Measurements from ENCODE around the gene ATP8A1.
A peak's percentile ranks its signal among the peaks of the same experiment; 100 is the strongest.
"Not testable (repeated sequence)": the region's sequence is repeated elsewhere in the genome, so short reads cannot be mapped to it uniquely, and the experiment has no call there.

ATP8A1 gene

DNA sequence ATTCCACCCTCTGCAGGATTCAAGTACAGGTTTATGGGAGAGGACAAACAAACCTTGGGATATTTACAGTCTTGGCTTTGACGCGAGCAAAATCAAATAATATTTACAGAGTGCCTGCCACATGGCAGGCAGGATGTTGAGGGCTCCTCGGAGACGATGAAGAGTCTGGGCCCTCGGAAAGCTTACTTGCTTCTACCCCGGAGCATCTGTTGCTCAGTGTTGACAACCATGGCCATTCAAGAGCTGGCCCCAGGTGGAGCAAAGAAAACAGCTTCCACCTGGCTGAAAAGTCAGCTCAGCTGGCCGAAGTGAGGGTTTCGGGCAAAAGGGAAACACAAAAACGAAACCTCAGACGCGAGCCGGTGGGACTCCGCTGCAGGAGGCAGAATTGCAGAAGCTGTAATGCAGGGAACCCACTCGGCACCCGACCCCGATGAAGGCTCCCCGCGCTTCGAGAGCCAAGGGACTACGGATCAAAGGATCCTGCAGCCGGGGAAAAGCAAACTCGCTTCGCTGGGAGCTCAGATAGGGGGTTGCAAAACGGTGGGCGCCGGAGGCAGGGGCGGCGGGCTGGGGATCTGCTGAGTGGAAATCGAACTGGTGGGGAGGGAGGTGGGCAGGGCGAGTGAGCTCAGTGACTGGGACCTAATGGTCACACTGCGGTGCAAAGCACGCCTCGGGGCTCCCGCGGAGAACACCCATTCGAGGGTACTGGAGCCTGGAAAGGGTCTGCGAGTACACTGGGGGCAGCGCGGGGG, 805 bp downstream of the ATP8A1 start:
- peaks cover 3% of the 10 kb centered on the region for H3K9me3 Mint-ChIP-seq (ENCODE audit: low read depth)
- H3K27me3 Mint-ChIP-seq: no peaks in the 10 kb centered on the region
- H3K4me1 Mint-ChIP-seq (ENCODE audit: low read depth): peaks cover 67% of the 10 kb centered on the region
- H3K27ac Mint-ChIP-seq: peak overlapping the region; percentile 90
- peak overlapping the region; percentile 97 for H3K4me3 Mint-ChIP-seq
- H3K36me3 Mint-ChIP-seq: peaks cover 21% of the 10 kb centered on the region

DNA sequence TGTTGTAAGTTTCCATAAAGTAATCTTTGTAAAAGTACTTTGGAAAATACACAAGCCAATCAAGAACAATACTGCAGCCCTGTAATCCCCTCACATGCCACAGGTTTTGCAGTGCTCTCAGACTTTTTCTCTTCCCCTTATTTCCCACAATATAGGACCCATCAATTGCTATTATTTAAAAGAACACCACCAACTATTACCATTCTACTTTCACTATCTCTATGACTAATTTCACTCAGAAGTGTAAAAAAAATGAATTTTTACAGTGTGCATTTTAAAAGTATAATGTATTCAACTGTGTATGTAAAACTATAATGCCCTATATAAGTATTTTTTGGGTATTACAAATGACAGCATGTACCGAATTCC, 1.7 kb downstream of the ATP8A1 start:
- peaks cover 75% of the 10 kb centered on the region for H3K4me1 Mint-ChIP-seq (ENCODE audit: low read depth)
- H3K4me3 Mint-ChIP-seq: peak overlapping the region; percentile 97
- peaks cover 3% of the 10 kb centered on the region for H3K9me3 Mint-ChIP-seq (ENCODE audit: low read depth)
- peak overlapping the region; percentile 90 for H3K27ac Mint-ChIP-seq
- H3K36me3 Mint-ChIP-seq: peaks cover 25% of the 10 kb centered on the region
- no peaks in the 10 kb centered on the region for H3K27me3 Mint-ChIP-seq

DNA sequence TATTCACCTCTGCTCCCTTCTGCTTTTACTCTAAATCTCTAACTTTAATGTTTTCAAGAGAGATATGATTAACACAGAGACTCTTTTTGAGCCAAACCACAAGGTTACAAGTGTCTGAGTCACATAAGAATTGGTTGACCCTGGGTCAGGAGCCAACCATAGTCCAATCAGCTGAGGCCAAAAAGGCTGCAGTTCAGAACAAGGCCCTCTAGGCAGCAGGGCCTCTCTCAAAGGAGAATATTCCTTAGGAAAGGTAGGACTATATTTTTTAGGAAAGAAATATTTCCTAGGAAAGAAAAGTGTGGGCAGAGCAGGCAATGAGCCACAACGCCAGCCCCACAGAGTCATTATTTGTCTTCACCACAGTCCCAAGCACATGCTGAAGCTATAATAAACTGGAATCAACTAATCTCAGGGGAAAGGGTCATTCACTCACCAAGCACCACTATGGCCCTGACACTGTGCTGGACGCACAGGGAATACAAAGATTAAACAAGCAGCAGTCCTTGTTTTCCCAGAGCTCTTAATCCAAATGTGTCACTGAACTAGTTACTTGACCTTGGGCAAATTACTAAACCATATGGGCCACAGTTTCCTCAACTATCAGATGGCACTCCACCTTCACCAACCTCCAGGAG, 2.2 kb downstream of the ATP8A1 start:
- Mint-ChIP-seq H3K27ac (peak overlapping the region; percentile 90), H3K27me3 (no peaks in the 10 kb centered on the region), H3K36me3 (peaks cover 25% of the 10 kb centered on the region), H3K4me1 (ENCODE audit: low read depth) (peaks cover 79% of the 10 kb centered on the region), H3K9me3 (ENCODE audit: low read depth) (peaks cover 3% of the 10 kb centered on the region), H3K4me3 (peak overlapping the region; percentile 97)

DNA sequence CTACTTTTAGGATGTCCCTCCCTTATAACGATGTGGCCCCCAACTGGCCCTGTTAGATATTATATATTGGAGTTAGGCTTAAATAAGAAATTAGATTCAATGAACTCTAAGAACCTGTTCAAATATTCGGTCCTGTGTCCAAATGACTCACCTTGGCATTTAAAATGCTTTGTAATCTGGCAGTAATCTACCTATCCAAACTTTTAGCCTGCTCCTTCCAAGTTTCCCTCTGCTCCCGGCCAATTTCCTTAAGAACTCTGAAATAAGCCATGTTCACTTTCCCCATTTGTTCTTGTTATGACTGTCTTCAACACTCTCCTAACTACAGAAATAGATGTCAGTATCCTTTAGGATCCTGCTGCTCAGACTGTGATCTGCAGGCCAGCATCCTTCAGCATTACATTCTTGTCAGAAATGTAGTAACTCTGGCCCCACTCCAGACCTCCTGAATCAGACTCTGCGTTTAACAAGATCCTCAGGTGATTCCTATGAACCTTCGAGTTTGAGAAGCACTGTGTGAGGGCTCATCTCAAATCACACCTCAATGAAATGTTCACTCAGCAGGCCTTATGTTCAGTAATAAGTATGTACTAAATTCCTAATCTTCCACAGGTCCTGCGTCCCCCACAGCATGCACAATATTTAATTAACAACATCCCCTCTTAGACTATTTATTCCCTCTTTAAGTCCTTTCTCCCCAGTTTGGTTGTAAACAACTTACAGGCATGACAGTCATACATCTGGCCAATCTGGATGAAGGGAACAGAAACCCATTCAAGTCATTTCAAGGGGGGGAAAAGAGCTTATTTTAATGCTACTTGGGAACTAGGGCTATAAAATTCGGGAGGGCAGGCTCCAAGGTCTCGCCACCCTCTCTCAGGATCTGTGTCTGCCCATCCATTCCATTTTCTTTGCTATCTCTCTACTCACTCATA, 3.0 kb downstream of the ATP8A1 start:
- H3K27me3 Mint-ChIP-seq: no peaks in the 10 kb centered on the region
- peaks cover 3% of the 10 kb centered on the region for H3K9me3 Mint-ChIP-seq (ENCODE audit: low read depth)
- peaks cover 25% of the 10 kb centered on the region for H3K36me3 Mint-ChIP-seq
- H3K4me1 Mint-ChIP-seq (ENCODE audit: low read depth): peaks cover 83% of the 10 kb centered on the region
- H3K4me3 Mint-ChIP-seq: peak overlapping the region; percentile 97
- H3K27ac Mint-ChIP-seq: peak overlapping the region; percentile 90

DNA sequence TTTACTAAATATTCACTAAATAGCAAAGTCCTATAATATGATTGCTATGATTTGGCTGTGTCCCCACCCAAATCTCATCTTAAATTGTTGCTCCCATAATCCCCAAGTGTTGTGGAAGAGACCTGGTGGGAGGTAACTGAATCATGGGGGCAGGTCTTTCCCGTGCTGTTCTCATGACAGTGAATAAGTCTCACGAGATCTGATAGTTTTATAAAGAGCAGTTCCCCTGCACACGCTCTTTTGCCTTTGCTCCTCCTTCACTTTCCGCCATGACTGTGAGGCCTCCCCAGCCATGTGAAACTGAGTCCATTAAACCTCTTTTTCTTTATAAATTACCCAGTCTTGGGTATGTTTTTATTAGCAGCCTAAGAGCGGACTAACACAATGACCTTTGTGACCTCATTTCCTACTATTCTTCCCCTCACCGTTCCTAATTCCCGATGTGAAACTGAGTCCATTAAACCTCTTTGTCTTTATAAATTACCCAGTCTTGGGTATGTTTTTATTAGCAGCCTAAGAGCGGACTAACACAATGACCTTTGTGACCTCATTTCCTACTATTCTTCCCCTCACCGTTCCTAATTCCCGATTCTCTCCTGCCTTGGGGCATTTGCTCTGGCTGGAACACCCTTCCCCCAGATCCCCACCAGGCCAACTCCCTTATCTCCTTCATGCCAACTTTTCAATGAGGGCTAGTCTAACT, 4.2 kb downstream of the ATP8A1 start:
- H3K4me1 Mint-ChIP-seq (ENCODE audit: low read depth): peaks cover 80% of the 10 kb centered on the region
- H3K27ac Mint-ChIP-seq: peak overlapping the region; percentile 61
- H3K4me3 Mint-ChIP-seq: peak overlapping the region; percentile 97
- H3K9me3 Mint-ChIP-seq (ENCODE audit: low read depth); H3K27me3 Mint-ChIP-seq: not testable (repeated sequence)
- H3K36me3 Mint-ChIP-seq: peaks cover 25% of the 10 kb centered on the region

DNA sequence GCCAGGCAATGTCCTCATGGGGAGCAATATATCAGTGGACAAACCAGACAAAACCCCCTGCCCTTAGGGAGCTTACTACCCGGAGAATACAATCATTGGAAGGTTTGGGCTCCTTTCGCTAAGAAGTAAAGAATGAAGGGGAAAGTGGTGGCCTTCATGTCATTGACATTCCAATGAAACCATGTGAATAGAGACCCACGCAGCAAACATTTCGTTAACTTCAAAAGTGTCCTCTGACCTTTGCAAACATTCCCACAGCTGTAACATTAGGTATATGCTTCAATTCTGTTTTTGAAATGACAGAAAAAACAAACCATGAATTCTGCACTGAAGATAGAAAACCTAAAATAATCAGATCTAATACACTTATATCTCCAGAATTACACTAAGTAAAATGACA, 7.0 kb downstream of the ATP8A1 start:
- Mint-ChIP-seq H3K9me3 (ENCODE audit: low read depth) (peaks cover 3% of the 10 kb centered on the region), H3K36me3 (peaks cover 25% of the 10 kb centered on the region), H3K4me3 (no peak overlapping the region), H3K27ac (no peak overlapping the region), H3K27me3 (no peaks in the 10 kb centered on the region), H3K4me1 (ENCODE audit: low read depth) (peaks cover 90% of the 10 kb centered on the region)

DNA sequence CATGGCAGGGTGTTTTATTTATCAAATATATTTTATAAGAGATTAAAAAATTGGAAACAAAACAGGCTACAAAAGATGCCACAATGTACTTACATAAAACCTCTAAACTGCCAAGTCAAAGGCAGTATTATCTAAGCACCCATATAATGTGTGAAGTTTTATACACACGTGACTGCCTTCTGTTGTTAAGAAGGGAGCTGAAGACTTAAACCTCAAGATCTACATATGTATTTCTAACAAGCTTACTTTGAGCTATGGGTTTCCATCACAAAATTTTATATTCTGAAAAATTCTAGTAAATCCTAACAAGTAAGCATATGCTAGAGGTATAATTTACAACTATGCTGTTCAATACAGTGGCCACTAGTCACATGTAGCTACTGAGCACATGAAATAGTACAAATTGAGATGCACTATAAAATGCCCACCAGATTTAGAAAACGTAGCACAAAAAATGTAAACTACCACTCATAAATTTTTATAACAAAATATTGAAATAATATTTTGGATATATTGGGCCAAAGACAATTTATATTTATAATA, 9.8 kb downstream of the ATP8A1 start:
- peaks cover 10% of the 10 kb centered on the region for H3K36me3 Mint-ChIP-seq
- peaks cover 92% of the 10 kb centered on the region for H3K4me1 Mint-ChIP-seq (ENCODE audit: low read depth)
- no peak overlapping the region for H3K27ac Mint-ChIP-seq

DNA sequence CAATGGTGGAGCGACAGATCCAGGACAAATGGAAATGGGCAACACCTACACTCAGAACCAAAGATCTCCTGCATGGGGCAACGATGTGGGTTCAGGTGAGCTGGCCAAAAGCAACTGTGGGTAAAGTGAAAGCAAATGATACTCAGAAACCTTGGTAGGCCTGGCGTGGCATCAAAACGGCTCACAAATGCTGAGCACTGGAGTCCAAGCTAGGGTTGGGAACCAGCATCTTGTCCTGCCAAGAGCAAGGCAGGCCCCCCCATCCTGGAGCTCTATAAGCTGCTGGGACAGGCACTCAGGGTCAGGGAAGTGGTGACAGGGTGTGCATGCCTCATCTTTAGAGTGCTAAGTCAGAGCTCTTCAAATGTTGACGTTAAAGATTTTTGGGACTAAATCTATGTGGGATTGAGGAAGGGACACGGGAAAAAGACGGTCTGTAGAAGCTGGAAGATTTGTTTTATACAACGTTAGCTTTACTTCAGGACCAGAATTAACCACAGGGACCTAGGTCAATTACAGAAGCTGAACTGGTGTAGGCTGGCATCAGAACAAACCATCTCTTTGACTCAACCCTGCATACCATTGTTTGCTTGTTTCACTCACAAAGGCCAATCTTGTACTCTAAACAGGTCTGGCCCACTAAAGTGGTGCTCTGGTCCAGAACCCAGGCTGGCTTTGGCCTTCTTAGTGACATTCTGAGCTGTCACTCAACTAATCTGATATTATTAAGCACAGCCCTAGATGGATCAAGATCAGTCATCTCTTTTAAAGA, 10.7 kb downstream of the ATP8A1 start:
- Mint-ChIP-seq H3K4me1 (ENCODE audit: low read depth) (peaks cover 93% of the 10 kb centered on the region), H3K4me3 (peak overlapping the region; percentile 14), H3K9me3 (ENCODE audit: low read depth) (no peaks in the 10 kb centered on the region), H3K36me3 (peaks cover 6% of the 10 kb centered on the region), H3K27ac (no peak overlapping the region), H3K27me3 (no peaks in the 10 kb centered on the region)

More for the DNA sequence above, 9.8 kb downstream of the ATP8A1 start:
- peaks cover 3% of the 10 kb centered on the region for H3K9me3 Mint-ChIP-seq (ENCODE audit: low read depth)
- H3K4me3 Mint-ChIP-seq: no peak overlapping the region
- H3K27me3 Mint-ChIP-seq: no peaks in the 10 kb centered on the region

DNA sequence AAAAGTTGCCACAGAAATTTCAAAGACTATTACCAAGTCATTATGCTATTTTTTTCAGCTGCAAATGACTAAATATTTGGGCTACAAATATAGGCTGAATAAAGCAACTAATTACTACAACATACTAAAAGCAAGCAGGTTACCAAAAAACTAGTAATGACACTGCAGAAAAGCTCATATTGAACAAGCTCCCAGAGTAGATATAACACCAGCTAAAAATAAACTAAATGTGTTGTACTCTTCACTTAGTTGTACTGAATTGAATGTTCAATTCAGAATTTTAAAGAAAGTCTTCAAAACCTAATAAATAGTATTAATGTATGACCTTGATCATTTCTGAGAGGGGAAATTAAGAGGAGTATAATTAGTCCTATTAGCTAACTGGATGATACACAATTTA, 12.0 kb downstream of the ATP8A1 start:
- Mint-ChIP-seq H3K27ac (no peak overlapping the region), H3K4me1 (ENCODE audit: low read depth) (peaks cover 90% of the 10 kb centered on the region), H3K36me3 (no peaks in the 10 kb centered on the region), H3K9me3 (ENCODE audit: low read depth) (no peaks in the 10 kb centered on the region), H3K4me3 (no peak overlapping the region), H3K27me3 (no peaks in the 10 kb centered on the region)

DNA sequence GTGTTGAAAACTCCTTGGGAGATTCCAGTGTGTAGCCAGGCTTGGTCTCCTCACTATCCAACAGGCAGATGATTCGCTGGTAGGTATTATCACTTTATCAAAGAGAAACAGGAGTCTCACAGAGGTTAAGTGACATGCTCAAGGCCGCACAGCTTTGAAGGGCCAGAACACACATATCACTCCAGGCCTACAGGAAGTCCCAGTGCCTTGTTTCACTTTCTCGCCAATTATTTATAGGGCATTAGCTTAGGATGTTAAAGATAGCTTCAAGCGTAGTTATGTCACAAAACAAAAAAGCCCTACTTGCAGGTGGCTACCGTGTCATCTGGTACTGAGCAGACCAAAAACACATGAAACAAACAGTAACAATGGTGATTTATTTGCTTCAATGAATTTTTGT, 13.2 kb downstream of the ATP8A1 start:
- no peaks in the 10 kb centered on the region for H3K27me3 Mint-ChIP-seq
- no peak overlapping the region for H3K27ac Mint-ChIP-seq
- no peaks in the 10 kb centered on the region for H3K9me3 Mint-ChIP-seq (ENCODE audit: low read depth)
- H3K36me3 Mint-ChIP-seq: peaks cover 2% of the 10 kb centered on the region
- peaks cover 92% of the 10 kb centered on the region for H3K4me1 Mint-ChIP-seq (ENCODE audit: low read depth)
- peak overlapping the region; percentile 6 for H3K4me3 Mint-ChIP-seq

DNA sequence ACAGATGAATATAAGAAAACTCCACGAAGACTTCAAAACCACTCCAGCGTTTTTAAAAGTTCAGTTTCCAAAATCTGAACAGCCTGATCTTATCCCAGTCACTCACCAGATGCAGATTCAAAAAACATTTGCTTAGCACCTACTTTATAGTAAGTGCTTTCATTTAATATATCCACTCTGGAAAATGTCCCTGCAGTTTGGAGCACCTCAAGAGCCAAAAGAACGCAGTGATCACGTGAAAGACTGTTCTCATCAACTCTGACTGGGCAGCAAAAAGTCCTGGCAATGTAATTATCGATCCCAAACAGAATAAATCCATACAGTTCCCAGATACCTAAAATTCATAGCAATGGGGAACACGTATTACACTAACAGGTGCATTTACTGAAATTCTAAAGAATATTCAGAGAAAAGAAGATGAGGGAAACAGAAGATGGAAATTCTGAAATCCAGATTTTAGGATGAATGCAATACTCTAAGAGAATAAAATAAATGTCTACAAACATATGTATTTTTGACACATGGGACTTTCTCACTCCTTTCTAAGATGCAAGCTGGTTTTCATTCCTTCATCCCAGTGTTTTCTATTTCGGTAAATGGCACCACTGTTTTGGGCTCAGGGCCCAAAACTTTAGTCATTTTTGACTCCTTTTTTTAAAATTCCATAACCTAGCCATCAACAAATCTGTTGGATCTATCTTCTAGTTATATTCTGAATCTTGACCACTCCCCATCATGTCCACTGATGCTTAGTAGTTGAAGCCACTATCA, 13.9 kb downstream of the ATP8A1 start:
- Mint-ChIP-seq H3K4me3 (peak overlapping the region; percentile 56), H3K9me3 (ENCODE audit: low read depth) (no peaks in the 10 kb centered on the region), H3K4me1 (ENCODE audit: low read depth) (peaks cover 94% of the 10 kb centered on the region), H3K27me3 (no peaks in the 10 kb centered on the region), H3K27ac (no peak overlapping the region), H3K36me3 (peaks cover 2% of the 10 kb centered on the region)

DNA sequence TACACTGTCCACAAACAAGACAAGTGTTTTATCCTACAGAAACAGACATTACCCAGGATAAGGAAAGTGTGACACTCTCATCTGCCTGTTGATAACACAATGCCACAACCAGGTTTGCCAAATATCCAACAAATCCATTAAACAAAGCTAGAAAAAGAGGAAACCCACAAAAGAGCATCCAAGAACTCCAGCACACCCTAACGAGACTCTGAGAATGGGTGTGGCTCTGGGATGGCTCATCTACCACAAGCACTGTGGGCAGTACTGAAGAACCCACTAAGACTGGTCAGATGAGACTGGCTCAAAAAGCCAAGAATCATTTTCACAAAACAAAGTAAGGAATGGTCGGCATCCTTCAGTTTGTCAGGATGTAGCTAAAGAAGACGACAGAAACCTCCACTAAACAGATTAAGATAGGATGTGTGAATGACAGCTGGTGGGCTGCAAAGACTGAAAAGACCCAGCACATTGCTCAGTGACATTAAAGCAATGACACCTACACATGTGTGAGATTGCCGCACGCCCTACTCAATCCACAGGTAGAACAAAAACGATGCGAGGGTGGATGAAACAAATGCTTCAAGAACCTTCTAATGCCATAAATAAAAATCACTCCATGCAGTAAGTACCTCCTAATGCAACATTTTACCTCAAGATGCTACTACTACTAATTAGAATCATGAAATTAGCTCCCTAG, 14.7 kb downstream of the ATP8A1 start:
- Mint-ChIP-seq H3K27me3 (no peaks in the 10 kb centered on the region), H3K27ac (peak overlapping the region; percentile 69), H3K4me1 (ENCODE audit: low read depth) (peaks cover 96% of the 10 kb centered on the region), H3K4me3 (peak overlapping the region; percentile 56), H3K36me3 (peaks cover 3% of the 10 kb centered on the region), H3K9me3 (ENCODE audit: low read depth) (no peaks in the 10 kb centered on the region)

DNA sequence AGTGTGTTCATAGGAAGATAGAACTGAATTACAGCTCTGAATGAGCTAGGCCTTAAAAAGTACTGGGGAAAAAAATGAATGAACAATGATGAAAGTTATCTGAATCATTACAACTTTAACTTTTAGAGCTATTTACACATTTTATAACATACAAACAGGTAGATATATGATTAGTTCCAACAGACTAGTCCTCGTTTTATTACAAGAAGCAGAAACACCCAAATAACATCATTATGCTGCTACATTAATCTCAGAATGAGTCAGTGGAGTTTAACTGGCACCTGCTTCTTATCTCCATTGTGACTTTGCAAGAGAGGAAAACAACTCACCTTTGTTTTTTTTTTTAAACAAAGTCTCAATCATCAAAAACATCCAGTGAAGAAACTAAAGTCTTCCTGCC, 15.2 kb downstream of the ATP8A1 start:
- Mint-ChIP-seq H3K4me1 (ENCODE audit: low read depth) (peaks cover 96% of the 10 kb centered on the region), H3K36me3 (peaks cover 4% of the 10 kb centered on the region), H3K27ac (peak overlapping the region; percentile 69), H3K9me3 (ENCODE audit: low read depth) (no peaks in the 10 kb centered on the region), H3K27me3 (no peaks in the 10 kb centered on the region), H3K4me3 (peak overlapping the region; percentile 56)

Data from activated naive CD8-positive, alpha-beta T cell (primary cell).